ENCODE measurements around the gene CYB561. TPM values are rescaled to one million over a fixed set of nuclear protein-coding genes. Genes with fewer than 3 reads are reported as not detected.
A peak's percentile ranks its signal among the peaks of the same experiment; 100 is the strongest.

The CYB561 gene, protein sequence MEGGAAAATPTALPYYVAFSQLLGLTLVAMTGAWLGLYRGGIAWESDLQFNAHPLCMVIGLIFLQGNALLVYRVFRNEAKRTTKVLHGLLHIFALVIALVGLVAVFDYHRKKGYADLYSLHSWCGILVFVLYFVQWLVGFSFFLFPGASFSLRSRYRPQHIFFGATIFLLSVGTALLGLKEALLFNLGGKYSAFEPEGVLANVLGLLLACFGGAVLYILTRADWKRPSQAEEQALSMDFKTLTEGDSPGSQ
- total RNA-seq, result 10 to 100 TPM; 14.3 to 16.6 TPM
- 42.7 TPM for polyA plus RNA-seq

DNA sequence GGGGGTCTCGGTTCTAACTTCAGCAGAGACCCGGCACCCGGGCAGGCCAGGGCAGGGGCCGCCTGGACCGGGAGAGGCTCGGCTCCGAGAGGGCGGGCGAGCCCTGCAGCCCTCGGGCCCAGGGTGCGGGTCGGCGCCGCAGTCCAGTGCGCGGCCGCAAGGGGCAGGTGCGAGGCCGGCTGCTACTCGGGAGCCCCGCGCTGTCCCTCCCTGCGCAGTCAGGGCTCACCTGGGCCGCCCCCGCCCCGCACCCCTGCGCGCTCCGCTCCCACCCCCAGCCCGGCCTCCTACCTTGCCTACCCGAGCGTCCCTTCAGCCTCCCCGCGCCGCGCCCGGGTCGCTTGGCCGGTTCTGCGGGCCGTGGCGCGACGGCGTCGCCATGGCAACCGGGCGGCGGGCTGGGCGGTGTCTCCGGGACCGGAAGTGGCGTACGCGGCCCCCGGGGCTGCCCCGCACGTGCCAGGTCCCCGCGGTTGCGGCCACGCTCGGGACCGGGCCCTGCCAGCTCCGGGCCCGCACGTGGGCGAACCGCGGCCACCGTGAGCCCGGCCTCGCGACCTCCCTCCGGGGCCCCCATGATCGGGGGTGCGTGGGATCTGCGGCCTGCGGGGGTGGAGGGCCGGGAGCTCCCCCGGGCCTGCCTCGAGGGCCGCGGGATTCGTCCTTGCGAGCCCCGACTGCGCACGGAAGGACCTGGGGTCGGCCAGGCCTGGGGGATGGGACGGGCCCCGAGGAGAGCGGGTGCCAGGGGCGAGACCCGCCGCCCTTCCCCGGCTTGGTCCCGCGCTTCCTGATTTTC lies at the start of gene CYB561:
Gene CYB561, minus strand, starts transcription at position 353 of the 799 bp plus-strand sequence. CDS start 8,759 bp downstream, outside the sequence.
- peak; percentile 59 to 86 (median 75) for DNase-seq
- peak within 1 kb of the TSS; percentile 90 to 99 (median 96) for H3K27ac Mint-ChIP-seq
- H3K36me3 Mint-ChIP-seq, result peaks cover 0 to 2% (median 0%) of the 10 kb centered on the region in 3 donors
- ChIA-PET POLR2A (interaction anchor here (1.7 to 3.1 kb wide), 3 partner anchors 11 to 31 kb away, joined by 6 to 19 read pairs (median 7); partner anchors contain the start of gene ACE), CTCF (interaction anchor here (1.1 to 7.2 kb wide), 8 partner anchors 11 to 389 kb away, joined by 3 to 60 read pairs (median 9); partner anchors contain the start of gene ACE)
- Histone ChIP-seq H3K27ac (ENCODE audit: low read depth, low read length) (peak within 1 kb of the TSS; percentile 87), H3K36me3 (ENCODE audit: insufficient read depth, low read length) (no peaks in the 10 kb centered on the region), H3K27me3 (ENCODE audit: insufficient read depth, low read length, poor library complexity, severe bottlenecking) (no peaks in the 10 kb centered on the region), H3K4me1 (ENCODE audit: insufficient read depth, low read length) (peaks cover 20% of the 10 kb centered on the region), H3K4me3 (ENCODE audit: low read length) (peak within 1 kb of the TSS; percentile 65), H3K9me3 (ENCODE audit: low read length) (no peaks in the 10 kb centered on the region)
- H3K27me3 Mint-ChIP-seq, result peaks cover 0 to 4% of the 10 kb centered on the region in 2 donors
- no peaks in the 10 kb centered on the region for H3K9me3 Mint-ChIP-seq
- H3K4me3 Mint-ChIP-seq, result peak within 1 kb of the TSS; percentile 82 to 98 (median 84)
- H3K4me1 Mint-ChIP-seq, result peaks cover 23 to 61% (median 35%) of the 10 kb centered on the region in 3 donors

DNA sequence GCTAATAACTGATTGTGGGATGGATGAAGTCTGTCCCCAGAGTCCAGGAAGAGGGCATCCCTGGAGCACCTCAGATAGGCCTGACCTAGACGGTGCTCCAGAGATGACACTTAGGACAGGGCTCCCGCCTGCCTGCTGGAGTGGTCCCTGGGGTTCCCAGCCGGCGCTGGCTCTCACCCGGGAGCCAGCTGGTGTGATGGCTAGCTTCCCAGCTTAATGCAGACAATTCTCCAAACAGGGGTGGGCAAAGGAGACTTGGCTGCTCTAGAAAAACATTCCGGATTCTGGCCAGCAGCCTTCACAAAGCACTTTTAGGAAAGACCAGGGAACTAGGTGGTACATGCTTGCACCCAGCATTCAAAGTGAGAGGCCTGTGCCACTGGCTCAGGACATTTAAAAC lies 49.4 kb upstream of the CYB561 start:
- no peaks in the 10 kb centered on the region for H3K27me3 ChIP-seq (ENCODE audit: insufficient read depth, low read length, poor library complexity, severe bottlenecking)
- no peaks in the 10 kb centered on the region for H3K4me1 Mint-ChIP-seq
- DNase-seq, result peak in 1 of 5 donors; percentile 12
- no peak overlapping the region for H3K27ac ChIP-seq (ENCODE audit: low read depth, low read length)
- H3K36me3 Mint-ChIP-seq, result peaks cover 0 to 2% (median 0%) of the 10 kb centered on the region in 3 donors
- ChIA-PET CTCF (interaction anchor here (2.2 to 2.3 kb wide), 2 partner anchors 69 to 117 kb away, joined by 7 to 8 read pairs; no protein-coding TSS in a partner anchor), POLR2A (no interaction called here)
- no peaks in the 10 kb centered on the region for H3K9me3 ChIP-seq (ENCODE audit: low read length)
- no peaks in the 10 kb centered on the region for H3K9me3 Mint-ChIP-seq
- H3K4me3 ChIP-seq (ENCODE audit: low read length), result no peak overlapping the region
- H3K27me3 Mint-ChIP-seq, result peaks cover 2 to 3% of the 10 kb centered on the region in 2 donors
- H3K4me1 ChIP-seq (ENCODE audit: insufficient read depth, low read length), result no peaks in the 10 kb centered on the region
- H3K27ac Mint-ChIP-seq, result no peak overlapping the region
- H3K36me3 ChIP-seq (ENCODE audit: insufficient read depth, low read length), result no peaks in the 10 kb centered on the region
- H3K4me3 Mint-ChIP-seq, result no peak overlapping the region

DNA sequence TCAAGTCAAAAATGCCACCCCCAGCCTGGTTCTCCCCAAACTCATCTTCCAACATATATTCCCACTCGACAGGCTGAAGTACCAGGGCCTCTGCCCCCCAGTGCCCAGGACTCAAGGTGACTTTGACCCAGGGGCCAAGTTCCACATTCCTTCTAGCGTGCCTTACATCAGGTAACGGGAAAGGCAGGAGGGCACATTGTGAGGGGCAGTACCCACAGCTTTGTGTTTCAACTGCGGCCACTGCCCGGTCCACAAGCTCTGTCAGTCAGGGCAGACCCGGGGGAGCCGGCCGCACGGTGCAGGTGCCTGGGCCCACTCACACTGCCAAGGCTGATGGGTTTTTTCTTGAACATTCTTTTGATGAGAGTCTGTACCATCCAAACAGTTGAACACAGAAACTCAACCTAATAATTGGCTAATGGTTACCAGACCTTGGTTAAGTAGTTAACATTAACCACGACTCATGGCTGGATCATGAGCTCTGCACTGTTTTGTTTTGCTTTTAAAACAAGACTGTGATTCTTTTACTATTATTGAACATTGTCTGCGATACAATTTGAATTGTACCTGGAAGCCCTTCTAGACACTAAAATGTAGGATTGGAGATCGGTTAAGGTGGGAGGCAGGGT lies 48.3 kb upstream of the CYB561 start:
- no peaks in the 10 kb centered on the region for H3K27me3 ChIP-seq (ENCODE audit: insufficient read depth, low read length, poor library complexity, severe bottlenecking)
- no peaks in the 10 kb centered on the region for H3K4me1 ChIP-seq (ENCODE audit: insufficient read depth, low read length)
- ChIA-PET POLR2A (no interaction called here), CTCF (interaction anchor here (2.2 kb wide), 1 partner anchor 118 kb away, joined by 7 read pairs; no protein-coding TSS in a partner anchor)
- Mint-ChIP-seq H3K4me3 (no peak overlapping the region), H3K27ac (no peak overlapping the region), H3K36me3 (peaks cover 0 to 3% (median 0%) of the 10 kb centered on the region in 3 donors), H3K9me3 (no peaks in the 10 kb centered on the region), H3K27me3 (peaks cover 0 to 2% of the 10 kb centered on the region in 2 donors), H3K4me1 (no peaks in the 10 kb centered on the region)
- H3K4me3 ChIP-seq (ENCODE audit: low read length), result no peak overlapping the region
- no peaks in the 10 kb centered on the region for H3K9me3 ChIP-seq (ENCODE audit: low read length)
- H3K36me3 ChIP-seq (ENCODE audit: insufficient read depth, low read length), result no peaks in the 10 kb centered on the region
- H3K27ac ChIP-seq (ENCODE audit: low read depth, low read length), result no peak overlapping the region
- no peak for DNase-seq

DNA sequence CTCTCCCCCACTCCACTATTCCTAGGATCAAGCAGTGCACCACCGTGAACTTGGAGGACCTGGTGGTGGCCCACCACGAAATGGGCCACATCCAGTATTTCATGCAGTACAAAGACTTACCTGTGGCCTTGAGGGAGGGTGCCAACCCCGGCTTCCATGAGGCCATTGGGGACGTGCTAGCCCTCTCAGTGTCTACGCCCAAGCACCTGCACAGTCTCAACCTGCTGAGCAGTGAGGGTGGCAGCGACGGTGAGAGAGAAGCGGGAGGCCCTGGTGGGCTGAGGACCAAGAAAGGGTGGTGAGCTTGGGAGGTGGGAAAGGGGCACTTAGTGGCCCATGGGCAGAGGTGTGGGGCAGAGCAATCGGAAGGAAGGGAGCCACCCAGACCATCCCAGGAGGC lies 47.3 kb upstream of the CYB561 start:
- no peaks in the 10 kb centered on the region for H3K9me3 Mint-ChIP-seq
- POLR2A ChIA-PET, result no interaction called here
- peaks cover 0 to 3% of the 10 kb centered on the region in 2 donors for H3K27me3 Mint-ChIP-seq

DNA sequence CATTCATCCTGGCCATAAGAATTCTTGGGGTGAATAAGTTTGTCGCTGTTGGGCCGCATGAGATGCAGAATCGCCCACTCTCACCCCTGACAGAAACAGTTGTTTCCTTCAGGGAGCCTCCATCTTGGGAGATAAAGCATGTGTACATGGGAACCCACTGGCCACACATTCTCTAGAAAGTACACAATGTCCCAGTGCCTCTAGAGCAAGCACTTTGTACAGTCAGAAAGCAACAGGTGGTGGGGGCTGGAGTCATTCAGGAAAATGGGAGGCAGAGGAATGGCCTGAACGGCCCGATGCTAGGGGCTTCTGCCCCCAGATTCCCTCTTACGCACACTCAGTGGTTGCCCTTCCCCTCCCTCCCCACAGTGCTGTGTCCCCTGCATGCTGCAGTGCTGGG lies 46.8 kb upstream of the CYB561 start:
- Mint-ChIP-seq H3K27ac (no peak overlapping the region), H3K27me3 (peaks cover 0 to 1% of the 10 kb centered on the region in 2 donors), H3K4me1 (no peaks in the 10 kb centered on the region), H3K4me3 (no peak overlapping the region), H3K9me3 (no peaks in the 10 kb centered on the region), H3K36me3 (peaks cover 0 to 5% (median 0%) of the 10 kb centered on the region in 3 donors)
- Histone ChIP-seq H3K27me3 (ENCODE audit: insufficient read depth, low read length, poor library complexity, severe bottlenecking) (no peaks in the 10 kb centered on the region), H3K4me1 (ENCODE audit: insufficient read depth, low read length) (no peaks in the 10 kb centered on the region), H3K9me3 (ENCODE audit: low read length) (no peaks in the 10 kb centered on the region), H3K4me3 (ENCODE audit: low read length) (no peak overlapping the region), H3K27ac (ENCODE audit: low read depth, low read length) (no peak overlapping the region), H3K36me3 (ENCODE audit: insufficient read depth, low read length) (no peaks in the 10 kb centered on the region)
- DNase-seq, result no peak
- ChIA-PET CTCF (no interaction called here), POLR2A (no interaction called here)

More for the DNA sequence above, 47.3 kb upstream of the CYB561 start:
- no peak overlapping the region for H3K27ac ChIP-seq (ENCODE audit: low read depth, low read length)
- CTCF ChIA-PET, result no interaction called here
- H3K27ac Mint-ChIP-seq, result no peak overlapping the region
- no peaks in the 10 kb centered on the region for H3K36me3 ChIP-seq (ENCODE audit: insufficient read depth, low read length)
- no peaks in the 10 kb centered on the region for H3K4me1 ChIP-seq (ENCODE audit: insufficient read depth, low read length)
- H3K4me3 Mint-ChIP-seq, result no peak overlapping the region
- peaks cover 0 to 4% (median 0%) of the 10 kb centered on the region in 3 donors for H3K36me3 Mint-ChIP-seq
- H3K9me3 ChIP-seq (ENCODE audit: low read length), result no peaks in the 10 kb centered on the region
- H3K4me3 ChIP-seq (ENCODE audit: low read length), result no peak overlapping the region
- no peaks in the 10 kb centered on the region for H3K27me3 ChIP-seq (ENCODE audit: insufficient read depth, low read length, poor library complexity, severe bottlenecking)
- H3K4me1 Mint-ChIP-seq, result no peaks in the 10 kb centered on the region
- DNase-seq, result peak in 1 of 5 donors; percentile 18

DNA sequence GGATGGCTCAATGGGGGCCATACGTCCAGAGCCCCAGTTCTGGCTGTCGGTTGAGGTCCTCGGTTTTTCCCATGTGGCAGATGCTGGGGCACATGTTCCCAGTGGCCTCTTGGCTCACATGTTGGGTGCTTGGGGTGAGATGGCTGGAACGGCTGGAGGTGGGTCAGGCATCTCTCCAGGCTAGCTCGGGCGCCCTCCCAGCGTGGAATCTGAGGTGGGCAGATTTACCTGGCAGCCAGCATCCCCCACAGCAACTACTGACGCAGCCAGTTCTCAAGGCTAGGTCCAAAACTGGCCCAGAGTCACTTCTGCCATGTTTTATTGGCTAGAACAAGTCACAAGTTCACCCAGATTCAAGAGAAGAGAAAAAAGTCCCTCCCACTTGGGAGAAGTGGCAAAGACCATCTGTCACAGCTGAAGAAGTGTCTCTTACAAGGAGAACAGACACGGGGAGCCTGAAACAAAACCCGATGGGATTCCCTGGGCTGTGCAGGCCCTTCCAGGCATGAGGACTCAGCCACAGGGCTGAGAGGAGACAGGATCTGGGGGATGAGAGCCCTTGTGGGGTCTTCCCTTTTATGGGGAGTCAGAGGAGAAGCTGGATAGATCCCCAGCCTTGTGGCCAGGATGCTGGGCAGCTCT lies 46.0 kb upstream of the CYB561 start:
- no peaks in the 10 kb centered on the region for H3K4me1 Mint-ChIP-seq
- H3K9me3 ChIP-seq (ENCODE audit: low read length), result no peaks in the 10 kb centered on the region
- H3K4me1 ChIP-seq (ENCODE audit: insufficient read depth, low read length), result no peaks in the 10 kb centered on the region
- H3K4me3 ChIP-seq (ENCODE audit: low read length), result no peak overlapping the region
- H3K36me3 ChIP-seq (ENCODE audit: insufficient read depth, low read length), result no peaks in the 10 kb centered on the region
- CTCF ChIA-PET, result interaction anchor here (1.5 kb wide), 1 partner anchor 13 kb away, joined by 5 read pairs; no protein-coding TSS in a partner anchor
- no peak overlapping the region for H3K27ac ChIP-seq (ENCODE audit: low read depth, low read length)
- no peaks in the 10 kb centered on the region for H3K9me3 Mint-ChIP-seq
- H3K4me3 Mint-ChIP-seq, result no peak overlapping the region
- DNase-seq, result no peak
- peaks cover 0 to 3% of the 10 kb centered on the region in 2 donors for H3K27me3 Mint-ChIP-seq
- peak overlapping the region in 1 of 8 donors; percentile 46 for H3K27ac Mint-ChIP-seq
- POLR2A ChIA-PET, result no interaction called here
- peaks cover 0 to 8% (median 0%) of the 10 kb centered on the region in 3 donors for H3K36me3 Mint-ChIP-seq
- no peaks in the 10 kb centered on the region for H3K27me3 ChIP-seq (ENCODE audit: insufficient read depth, low read length, poor library complexity, severe bottlenecking)

DNA sequence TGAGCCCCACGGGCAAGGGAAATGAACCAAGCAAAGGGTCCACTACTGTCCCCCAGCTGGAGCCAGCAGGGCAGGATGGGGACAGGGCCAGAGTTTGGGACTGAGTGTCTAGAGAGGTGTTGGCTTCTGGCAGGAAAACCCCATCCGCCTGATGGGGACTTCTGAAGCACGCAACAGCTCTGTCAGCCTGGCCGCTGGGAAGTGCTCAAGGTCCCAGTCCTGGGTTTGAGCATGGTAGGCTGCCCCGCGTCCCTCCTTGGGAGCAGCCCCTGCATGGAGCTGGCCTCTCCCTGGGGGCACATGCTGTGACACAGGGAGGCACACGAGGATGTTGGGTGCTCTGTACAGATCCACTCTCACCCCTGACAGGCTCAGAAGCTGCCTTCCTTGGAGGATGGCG lies 45.3 kb upstream of the CYB561 start:
- no peak overlapping the region for H3K27ac ChIP-seq (ENCODE audit: low read depth, low read length)
- CTCF ChIA-PET, result interaction anchor here (1.5 kb wide), 1 partner anchor 12 kb away, joined by 5 read pairs; no protein-coding TSS in a partner anchor

More for the DNA sequence above, 45.3 kb upstream of the CYB561 start:
- no peaks in the 10 kb centered on the region for H3K4me1 Mint-ChIP-seq
- Histone ChIP-seq H3K27me3 (ENCODE audit: insufficient read depth, low read length, poor library complexity, severe bottlenecking) (no peaks in the 10 kb centered on the region), H3K4me3 (ENCODE audit: low read length) (no peak overlapping the region), H3K9me3 (ENCODE audit: low read length) (no peaks in the 10 kb centered on the region), H3K36me3 (ENCODE audit: insufficient read depth, low read length) (no peaks in the 10 kb centered on the region), H3K4me1 (ENCODE audit: insufficient read depth, low read length) (no peaks in the 10 kb centered on the region)
- H3K4me3 Mint-ChIP-seq, result no peak overlapping the region
- H3K27me3 Mint-ChIP-seq, result peaks cover 0 to 3% of the 10 kb centered on the region in 2 donors
- H3K36me3 Mint-ChIP-seq, result peaks cover 0 to 8% (median 0%) of the 10 kb centered on the region in 3 donors
- DNase-seq, result peak in 1 of 5 donors; percentile 8
- no peak overlapping the region for H3K27ac Mint-ChIP-seq
- POLR2A ChIA-PET, result no interaction called here
- no peaks in the 10 kb centered on the region for H3K9me3 Mint-ChIP-seq
